ENCODE results near the gene PCID2.

DNA sequence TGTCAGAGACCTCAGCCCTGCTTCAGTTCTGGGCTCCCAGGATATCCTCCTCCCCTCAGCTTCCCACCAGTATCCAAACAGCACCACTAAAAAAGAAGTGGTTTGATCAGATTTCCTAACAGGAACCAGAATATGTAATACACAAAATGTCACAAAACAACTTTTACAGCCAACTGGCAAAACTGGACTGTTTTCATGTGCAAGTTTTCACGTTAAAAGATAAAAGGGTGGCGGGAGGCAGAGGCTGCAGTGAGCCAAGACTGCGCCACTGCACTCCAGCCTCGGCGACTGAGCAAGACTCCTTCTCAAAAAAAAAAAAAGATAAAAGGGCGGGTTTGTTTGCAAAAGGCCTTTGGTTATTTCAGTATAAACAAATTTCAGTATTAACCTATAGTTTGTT lies 13.1 kb downstream of the PCID2 start:
- TF ChIP-seq, protein P1, sequence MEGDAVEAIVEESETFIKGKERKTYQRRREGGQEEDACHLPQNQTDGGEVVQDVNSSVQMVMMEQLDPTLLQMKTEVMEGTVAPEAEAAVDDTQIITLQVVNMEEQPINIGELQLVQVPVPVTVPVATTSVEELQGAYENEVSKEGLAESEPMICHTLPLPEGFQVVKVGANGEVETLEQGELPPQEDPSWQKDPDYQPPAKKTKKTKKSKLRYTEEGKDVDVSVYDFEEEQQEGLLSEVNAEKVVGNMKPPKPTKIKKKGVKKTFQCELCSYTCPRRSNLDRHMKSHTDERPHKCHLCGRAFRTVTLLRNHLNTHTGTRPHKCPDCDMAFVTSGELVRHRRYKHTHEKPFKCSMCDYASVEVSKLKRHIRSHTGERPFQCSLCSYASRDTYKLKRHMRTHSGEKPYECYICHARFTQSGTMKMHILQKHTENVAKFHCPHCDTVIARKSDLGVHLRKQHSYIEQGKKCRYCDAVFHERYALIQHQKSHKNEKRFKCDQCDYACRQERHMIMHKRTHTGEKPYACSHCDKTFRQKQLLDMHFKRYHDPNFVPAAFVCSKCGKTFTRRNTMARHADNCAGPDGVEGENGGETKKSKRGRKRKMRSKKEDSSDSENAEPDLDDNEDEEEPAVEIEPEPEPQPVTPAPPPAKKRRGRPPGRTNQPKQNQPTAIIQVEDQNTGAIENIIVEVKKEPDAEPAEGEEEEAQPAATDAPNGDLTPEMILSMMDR (conservative IDR thresholded peaks at IDR 0.05; ENCODE audit: low read depth in 2 of 2), result no peak
- TF ChIP-seq POLR2AphosphoS5 (IDR thresholded peaks at IDR 0.05; ENCODE audit: low read depth) (no peak), EZH2 (IDR thresholded peaks at IDR 0.05; ENCODE audit: low read depth, unreplicated experiment) (no peak), JUNB (IDR thresholded peaks at IDR 0.05; ENCODE audit: unreplicated experiment) (no peak), EZH2phosphoT487 (IDR thresholded peaks at IDR 0.05; ENCODE audit: unreplicated experiment) (no peak), NANOG (IDR thresholded peaks at IDR 0.05; ENCODE audit: borderline replicate concordance) (no peak)
